Smooth muscle cell (in vitro differentiated cells): ENCODE results near the gene ABCG5. TPM values are rescaled to one million over a fixed set of nuclear protein-coding genes. Genes with fewer than 3 reads are reported as not detected.

Experiments used
- DNase-seq: peaks from one replicate; lab custom pipeline; 2025; ENCODE audit not compliant: unreplicated experiment; lab: John Stamatoyannopoulos, UW
- H2AFZ ChIP-seq: fragments of 200-600 bp; sonication (generic); 2 replicates; pipeline ENCODE4 v1.6.0; 2016; ENCODE audit warnings: antibody characterized with exemption, low read depth, mild to moderate bottlenecking
- H3F3A ChIP-seq: fragments of 200-600 bp; sonication (generic); 2 replicates; pipeline ENCODE4 v1.6.0; 2017; ENCODE audit warnings: antibody characterized with exemption, low read depth
- H3K27ac ChIP-seq: fragments of 200-600 bp; sonication (generic); 2 replicates; pipeline ENCODE4 v1.5.1; 2016; ENCODE audit warnings: low read depth, mild to moderate bottlenecking
- H3K27me3 ChIP-seq: fragments of 200-600 bp; sonication (generic); 2 replicates; pipeline ENCODE4 v1.6.1; 2016; ENCODE audit warnings: low read depth, mild to moderate bottlenecking
- H3K36me3 ChIP-seq: fragments of 200-600 bp; sonication (generic); 2 replicates; pipeline ENCODE4 v1.5.1; 2016; ENCODE audit warnings: low read depth
- H3K4me1 ChIP-seq: fragments of 200-600 bp; sonication (generic); 2 replicates; pipeline ENCODE4 v1.5.1; 2016; ENCODE audit warnings: low read depth
- H3K4me2 ChIP-seq: fragments of 200-600 bp; sonication (generic); 2 replicates; pipeline ENCODE4 v1.6.0; 2016; ENCODE audit warnings: mild to moderate bottlenecking
- H3K4me3 ChIP-seq: fragments of 200-600 bp; sonication (generic); 2 replicates; pipeline ENCODE4 v1.5.1; 2016; ENCODE audit warnings: mild to moderate bottlenecking
- H3K79me2 ChIP-seq: fragments of 200-600 bp; sonication (generic); 2 replicates; pipeline ENCODE4 v1.6.0; 2016; ENCODE audit warnings: low read depth, mild to moderate bottlenecking
- H3K9ac ChIP-seq: fragments of 200-600 bp; sonication (generic); 2 replicates; pipeline ENCODE4 v1.6.0; 2016; ENCODE audit warnings: low read depth
- H3K9me3 ChIP-seq: fragments of 200-600 bp; sonication (generic); replicated peaks from 2 replicates; pipeline ENCODE4 v1.5.1; 2016; ENCODE audit warnings: low read depth
- H4K20me1 ChIP-seq: fragments of 200-600 bp; sonication (generic); 2 replicates; pipeline ENCODE4 v1.6.0; 2016; ENCODE audit warnings: low read depth
- CTCF ChIP-seq: fragments of 200-600 bp; sonication (generic); IDR thresholded peaks from 2 replicates; pipeline ENCODE4 v1.5.1; 2017; ENCODE audit warnings: borderline replicate concordance, mild to moderate bottlenecking, antibody characterized with exemption; ENCODE audit not compliant: insufficient read depth, poor library complexity, severe bottlenecking
- WGBS: methylation state at CpG from one replicate; pipeline ENCODE4 v1.1.7; 2016; ENCODE audit warnings: low lambda C conversion rate; 5-methylcytosine and 5-hydroxymethylcytosine counted together
- polyA plus RNA-seq: library from polyadenylated mRNA; unstranded; fragments of >200 nt; fragmentation: Nextera tagmentation; extraction: Ambion mirVana; gene quantifications from 2 replicates; pipeline ENCODE4 v1.2.1, GENCODE V29; 2016
- total RNA-seq: library from RNA; depleted of rRNA; stranded (reverse); fragments of >200 nt; gene quantifications from 2 replicates; pipeline ENCODE4 v1.2.3, GENCODE V29; 2014

ABCG5 gene
- total and polyA plus RNA-seq, 2 experiments from 2014 or later: not detected

GRCh38 chr2:43822839-43823238, 15.8 kb downstream of the ABCG5 start:
- Histone ChIP-seq H3K9ac (no peak overlapping the region), H4K20me1 (no peaks in the 10 kb centered on the region), H3K36me3 (no peaks in the 10 kb centered on the region), H3K27me3 (peaks cover 3% of the 10 kb centered on the region), H3K4me2 (no peak overlapping the region), H3K27ac (no peak overlapping the region), H3K79me2 (no peaks in the 10 kb centered on the region), H3F3A (no peaks in the 10 kb centered on the region), H3K4me3 (no peak overlapping the region), H3K9me3 (no peaks in the 10 kb centered on the region), H2AFZ (no peak overlapping the region), H3K4me1 (no peaks in the 10 kb centered on the region)
- DNase-seq: no peak
- WGBS: 91% methylated on average over 7 of the region's 7 CpGs
- no peak for TF ChIP-seq CTCF

GRCh38 chr2:43819491-43820163, 19.0 kb downstream of the ABCG5 start:
- Histone ChIP-seq H3K4me3 (no peak overlapping the region), H3K9me3 (no peaks in the 10 kb centered on the region), H3K9ac (no peak overlapping the region), H3K79me2 (no peaks in the 10 kb centered on the region), H4K20me1 (no peaks in the 10 kb centered on the region), H3K27me3 (peaks cover 3% of the 10 kb centered on the region), H3K4me2 (no peak overlapping the region), H3K4me1 (no peaks in the 10 kb centered on the region), H3K36me3 (no peaks in the 10 kb centered on the region), H3F3A (no peaks in the 10 kb centered on the region), H2AFZ (no peak overlapping the region), H3K27ac (no peak overlapping the region)
- 89% methylated on average over 7 of the region's 7 CpGs for WGBS
- no peak for TF ChIP-seq CTCF
- no peak for DNase-seq

- Histone ChIP-seq H3K27ac (no peak overlapping the region), H3F3A (no peaks in the 10 kb centered on the region), H3K79me2 (no peaks in the 10 kb centered on the region), H2AFZ (no peak overlapping the region), H3K4me2 (no peak overlapping the region), H3K9ac (no peak overlapping the region), H3K27me3 (peaks cover 3% of the 10 kb centered on the region), H4K20me1 (no peaks in the 10 kb centered on the region), H3K4me1 (no peaks in the 10 kb centered on the region), H3K36me3 (no peaks in the 10 kb centered on the region), H3K9me3 (no peaks in the 10 kb centered on the region), H3K4me3 (no peak overlapping the region)
- WGBS: 71% methylated on average over 5 of the region's 5 CpGs
- no peak for DNase-seq
- TF ChIP-seq CTCF: no peak
These were observed 19.9 kb downstream of the ABCG5 start for GRCh38 chr2:43818761-43819160.

GRCh38 chr2:43814711-43815110, 23.9 kb downstream of the ABCG5 start:
- Histone ChIP-seq H3K4me2 (no peak overlapping the region), H3K4me1 (no peaks in the 10 kb centered on the region), H3K27ac (no peak overlapping the region), H3K4me3 (no peak overlapping the region), H3F3A (no peaks in the 10 kb centered on the region), H2AFZ (no peak overlapping the region), H4K20me1 (no peaks in the 10 kb centered on the region), H3K27me3 (no peaks in the 10 kb centered on the region), H3K9me3 (no peaks in the 10 kb centered on the region), H3K9ac (no peak overlapping the region), H3K79me2 (no peaks in the 10 kb centered on the region), H3K36me3 (no peaks in the 10 kb centered on the region)
- no peak for DNase-seq
- WGBS: 86% methylated on average over 3 of the region's 3 CpGs
- no peak for TF ChIP-seq CTCF
